ENCODE data around the gene GARIN5B. TPM values are rescaled to one million over a fixed set of nuclear protein-coding genes. Genes with fewer than 3 reads are reported as not detected.

GARIN5B gene
- total RNA-seq, 3 donors from 2014 or later (not counting 1 experiment from before 2014, with no cell fraction given), result not detected

- Mint-ChIP-seq H3K27me3 (ENCODE audit: low read depth in 2 of 2) (no peaks in the 10 kb centered on the region), H3K9me3 (no peaks in the 10 kb centered on the region), H3K36me3 (no peaks in the 10 kb centered on the region), H3K4me3 (no peak overlapping the region), H3K27ac (peak overlapping the region in 1 of 2 donors; percentile 2), H3K4me1 (peaks cover 10 to 23% of the 10 kb centered on the region in 2 donors)
- Histone ChIP-seq H3K27me3 (ENCODE audit: control insufficient read depth, insufficient read depth, low read length) (no peaks in the 10 kb centered on the region), H3K9me3 (ENCODE audit: control insufficient read depth, insufficient read depth, low read length) (no peaks in the 10 kb centered on the region), H3K4me3 (ENCODE audit: low read length) (no peak overlapping the region), H3K36me3 (ENCODE audit: control insufficient read depth, insufficient read depth, low read length) (peaks cover 4% of the 10 kb centered on the region), H3K27ac (ENCODE audit: low read length) (no peak overlapping the region), H3K4me1 (ENCODE audit: control insufficient read depth, insufficient read depth, low read length) (peaks cover 15% of the 10 kb centered on the region)
- no peak for TF ChIP-seq CTCF (IDR thresholded peaks at IDR 0.05)
- no peak for DNase-seq
- WGBS (ENCODE audit: insufficient coverage), result 96% methylated on average over 22 of the region's 22 CpGs
- no peak for ATAC-seq
- intact Hi-C loops (cut with micrococcal nuclease), result no loop called here
These were observed 17.8 kb downstream of the GARIN5B start for GRCh38 chr19:55345101-55345817.

GRCh38 chr19:55344444-55344843, 18.6 kb downstream of the GARIN5B start:
- WGBS (ENCODE audit: insufficient coverage), result 91% methylated on average over 9 of the region's 9 CpGs
- no peak overlapping the region for H3K27ac Mint-ChIP-seq
- Histone ChIP-seq H3K4me3 (ENCODE audit: low read length) (no peak overlapping the region), H3K27ac (ENCODE audit: low read length) (no peak overlapping the region), H3K4me1 (ENCODE audit: control insufficient read depth, insufficient read depth, low read length) (peaks cover 19% of the 10 kb centered on the region), H3K36me3 (ENCODE audit: control insufficient read depth, insufficient read depth, low read length) (peaks cover 4% of the 10 kb centered on the region), H3K27me3 (ENCODE audit: control insufficient read depth, insufficient read depth, low read length) (no peaks in the 10 kb centered on the region), H3K9me3 (ENCODE audit: control insufficient read depth, insufficient read depth, low read length) (no peaks in the 10 kb centered on the region)
- H3K4me3 Mint-ChIP-seq, result no peak overlapping the region
- no peaks in the 10 kb centered on the region for H3K36me3 Mint-ChIP-seq
- no peak for ATAC-seq
- no peaks in the 10 kb centered on the region for H3K9me3 Mint-ChIP-seq
- TF ChIP-seq CTCF (IDR thresholded peaks at IDR 0.05), result no peak
- no peak for DNase-seq
- H3K27me3 Mint-ChIP-seq (ENCODE audit: low read depth in 2 of 2), result no peaks in the 10 kb centered on the region
- intact Hi-C loops (cut with micrococcal nuclease), result no loop called here
- peaks cover 10 to 31% of the 10 kb centered on the region in 2 donors for H3K4me1 Mint-ChIP-seq

- 95% methylated on average over 50 of the region's 50 CpGs for WGBS (ENCODE audit: insufficient coverage)
- Histone ChIP-seq H3K9me3 (ENCODE audit: control insufficient read depth, insufficient read depth, low read length) (no peaks in the 10 kb centered on the region), H3K4me1 (ENCODE audit: control insufficient read depth, insufficient read depth, low read length) (peaks cover 31% of the 10 kb centered on the region), H3K27ac (ENCODE audit: low read length) (no peak overlapping the region), H3K36me3 (ENCODE audit: control insufficient read depth, insufficient read depth, low read length) (peaks cover 4% of the 10 kb centered on the region), H3K4me3 (ENCODE audit: low read length) (no peak overlapping the region), H3K27me3 (ENCODE audit: control insufficient read depth, insufficient read depth, low read length) (no peaks in the 10 kb centered on the region)
- intact Hi-C loops (cut with micrococcal nuclease), result no loop called here
- Mint-ChIP-seq H3K27ac (peak overlapping the region in 1 of 2 donors; percentile 99), H3K9me3 (no peaks in the 10 kb centered on the region), H3K4me3 (peak overlapping the region; percentile 21), H3K27me3 (ENCODE audit: low read depth in 2 of 2) (peaks cover 0 to 3% of the 10 kb centered on the region in 2 donors), H3K36me3 (no peaks in the 10 kb centered on the region), H3K4me1 (peaks cover 18 to 41% of the 10 kb centered on the region in 2 donors)
- TF ChIP-seq CTCF (IDR thresholded peaks at IDR 0.05), result no peak
- DNase-seq (no peak), ATAC-seq (no peak)
These were observed 21.2 kb downstream of the GARIN5B start for GRCh38 chr19:55341595-55342531.
